ENCODE data around the gene WDPCP.
"Not testable (repeated sequence)": the region's sequence is repeated elsewhere in the genome, so short reads cannot be mapped to it uniquely, and the experiment has no call there.

GRCh38 chr2:63357722-63358121 is 230.6 kb downstream of the WDPCP start:
- TF ChIP-seq CTCF, EP300, POLR2A (IDR thresholded peaks at IDR 0.05): not testable (repeated sequence)

Data from ovary (tissue), 3 donors.